NOMO-1 treated with DMSO at 0.1 percent for 48 hours (cell line): Measurements from ENCODE around the gene MMP17.
A peak's percentile ranks its signal among the peaks of the same experiment; 100 is the strongest.
"Not testable (repeated sequence)": the region's sequence is repeated elsewhere in the genome, so short reads cannot be mapped to it uniquely, and the experiment has no call there.

Source experiments
- DNase-seq: peaks from one replicate; lab custom pipeline; 2025; ENCODE audit not compliant: unreplicated experiment; lab: John Stamatoyannopoulos, UW

Gene MMP17

GRCh38 chr12:131862994-131863710, 35.0 kb downstream of the MMP17 start:
- DNase-seq, result no peak

GRCh38 chr12:131863711-131864396, 35.7 kb downstream of the MMP17 start:
- DNase-seq, result no peak

- no peak for DNase-seq
Measured at GRCh38 chr12:131864469-131864868, 36.3 kb downstream of the MMP17 start.

- DNase-seq, result no peak
Measured at GRCh38 chr12:131865180-131865875, 37.1 kb downstream of the MMP17 start.

- no peak for DNase-seq
Measured at GRCh38 chr12:131867471-131867870, 39.3 kb downstream of the MMP17 start.

- no peak for DNase-seq
Measured at GRCh38 chr12:131867891-131868675, 39.9 kb downstream of the MMP17 start.

- DNase-seq, result no peak
Measured at GRCh38 chr12:131869871-131870418, 41.8 kb downstream of the MMP17 start.

GRCh38 chr12:131871677-131872076, 43.5 kb downstream of the MMP17 start:
- DNase-seq, result no peak

- DNase-seq, result peak; percentile 27
Measured at GRCh38 chr12:131872154-131873051, 44.2 kb downstream of the MMP17 start.

- DNase-seq, result no peak
Measured at GRCh38 chr12:131873293-131873692, 45.1 kb downstream of the MMP17 start.

- DNase-seq, result not testable (repeated sequence)
Measured at GRCh38 chr12:131874972-131875371, 46.8 kb downstream of the MMP17 start.

GRCh38 chr12:131877216-131877615, 49.0 kb downstream of the MMP17 start:
- not testable (repeated sequence) for DNase-seq

- peak; percentile 14 for DNase-seq
Measured at GRCh38 chr12:131878436-131878835, 50.2 kb downstream of the MMP17 start.

GRCh38 chr12:131882804-131883520, 54.8 kb downstream of the MMP17 start:
- no peak for DNase-seq

GRCh38 chr12:131883521-131883900, 55.3 kb downstream of the MMP17 start:
- DNase-seq, result no peak

- not testable (repeated sequence) for DNase-seq
Measured at GRCh38 chr12:131885076-131885475, 56.9 kb downstream of the MMP17 start.

GRCh38 chr12:131885543-131886057, 57.4 kb downstream of the MMP17 start:
- DNase-seq, result no peak

GRCh38 chr12:131891722-131892121, 63.5 kb downstream of the MMP17 start:
- DNase-seq, result not testable (repeated sequence)
